Activated T-cell treated with anti-CD3 and anti-CD28 coated beads, Interleukin-2, amount 50 U/mL, for 24 hours (primary cell): Measurements from ENCODE around the gene ZBTB20.

ENCODE experiments used
- DNase-seq: peaks from one replicate; pipeline ENCODE4 v3.0.0-alpha.2; 2020
- H3K27ac Mint-ChIP-seq: 2 replicates; pipeline ENCODE4 v1.8.0; 2020; ENCODE audit warnings: mild to moderate bottlenecking, mixed read lengths
- H3K27me3 Mint-ChIP-seq: 2 replicates; pipeline ENCODE4 v1.8.0; 2020; ENCODE audit warnings: mixed read lengths
- H3K36me3 Mint-ChIP-seq: 2 replicates; pipeline ENCODE4 v1.8.0; 2020; ENCODE audit warnings: low read depth, mixed read lengths
- H3K4me1 Mint-ChIP-seq: 2 replicates; pipeline ENCODE4 v1.8.0; 2020; ENCODE audit warnings: low read depth, mixed read lengths
- H3K4me3 Mint-ChIP-seq: 2 replicates; pipeline ENCODE4 v1.8.0; 2020; ENCODE audit warnings: mild to moderate bottlenecking, moderate library complexity, mixed read lengths
- H3K9me3 Mint-ChIP-seq: 2 replicates; pipeline ENCODE4 v1.8.0; 2020; ENCODE audit warnings: mixed read lengths

The ZBTB20 gene

GRCh38 chr3:114624047-114624445 lies 523.0 kb downstream of the ZBTB20 start:
- H3K4me3 Mint-ChIP-seq, result no peak overlapping the region
- H3K9me3 Mint-ChIP-seq, result no peaks in the 10 kb centered on the region
- H3K4me1 Mint-ChIP-seq, result peaks cover 26% of the 10 kb centered on the region
- peaks cover 13% of the 10 kb centered on the region for H3K36me3 Mint-ChIP-seq
- no peak overlapping the region for H3K27ac Mint-ChIP-seq
- no peaks in the 10 kb centered on the region for H3K27me3 Mint-ChIP-seq
- no peak for DNase-seq

- H3K4me1 Mint-ChIP-seq, result peaks cover 26% of the 10 kb centered on the region
- no peaks in the 10 kb centered on the region for H3K27me3 Mint-ChIP-seq
- H3K27ac Mint-ChIP-seq, result no peak overlapping the region
- H3K4me3 Mint-ChIP-seq, result no peak overlapping the region
- H3K36me3 Mint-ChIP-seq, result peaks cover 13% of the 10 kb centered on the region
- H3K9me3 Mint-ChIP-seq, result no peaks in the 10 kb centered on the region
- no peak for DNase-seq
These were observed 523.6 kb downstream of the ZBTB20 start for GRCh38 chr3:114623420-114624046.

- H3K36me3 Mint-ChIP-seq, result peaks cover 13% of the 10 kb centered on the region
These were observed 525.1 kb downstream of the ZBTB20 start for GRCh38 chr3:114622001-114622400.

GRCh38 chr3:114619771-114620170 lies 527.3 kb downstream of the ZBTB20 start:
- Mint-ChIP-seq H3K27ac (no peak overlapping the region), H3K4me1 (peaks cover 18% of the 10 kb centered on the region), H3K4me3 (no peak overlapping the region), H3K9me3 (no peaks in the 10 kb centered on the region), H3K27me3 (no peaks in the 10 kb centered on the region), H3K36me3 (peaks cover 12% of the 10 kb centered on the region)
- DNase-seq, result no peak

More at GRCh38 chr3:114622001-114622400, 525.1 kb downstream of the ZBTB20 start:
- Mint-ChIP-seq H3K27me3 (no peaks in the 10 kb centered on the region), H3K27ac (no peak overlapping the region), H3K9me3 (no peaks in the 10 kb centered on the region), H3K4me3 (no peak overlapping the region), H3K4me1 (peaks cover 23% of the 10 kb centered on the region)
- DNase-seq, result no peak

- DNase-seq, result no peak
- Mint-ChIP-seq H3K27ac (no peak overlapping the region), H3K27me3 (no peaks in the 10 kb centered on the region), H3K4me3 (no peak overlapping the region), H3K4me1 (peaks cover 2% of the 10 kb centered on the region), H3K36me3 (no peaks in the 10 kb centered on the region), H3K9me3 (no peaks in the 10 kb centered on the region)
These were observed 531.5 kb downstream of the ZBTB20 start for GRCh38 chr3:114615523-114616085.

- Mint-ChIP-seq H3K27me3 (no peaks in the 10 kb centered on the region), H3K4me1 (peaks cover 5% of the 10 kb centered on the region), H3K4me3 (no peak overlapping the region), H3K9me3 (no peaks in the 10 kb centered on the region), H3K36me3 (no peaks in the 10 kb centered on the region), H3K27ac (no peak overlapping the region)
- DNase-seq, result no peak
These were observed 537.0 kb downstream of the ZBTB20 start for GRCh38 chr3:114609973-114610630.

GRCh38 chr3:114608293-114608692 lies 538.8 kb downstream of the ZBTB20 start:
- DNase-seq, result no peak
- Mint-ChIP-seq H3K27ac (no peak overlapping the region), H3K9me3 (no peaks in the 10 kb centered on the region)

GRCh38 chr3:114606336-114606735 lies 540.8 kb downstream of the ZBTB20 start:
- Mint-ChIP-seq H3K27ac (no peak overlapping the region), H3K9me3 (no peaks in the 10 kb centered on the region), H3K27me3 (no peaks in the 10 kb centered on the region), H3K4me1 (peaks cover 3% of the 10 kb centered on the region), H3K4me3 (no peak overlapping the region), H3K36me3 (no peaks in the 10 kb centered on the region)
- DNase-seq, result no peak

More at GRCh38 chr3:114608293-114608692, 538.8 kb downstream of the ZBTB20 start:
- no peak overlapping the region for H3K4me3 Mint-ChIP-seq
- no peaks in the 10 kb centered on the region for H3K36me3 Mint-ChIP-seq
- peaks cover 5% of the 10 kb centered on the region for H3K4me1 Mint-ChIP-seq
- no peaks in the 10 kb centered on the region for H3K27me3 Mint-ChIP-seq

- Mint-ChIP-seq H3K27me3 (no peaks in the 10 kb centered on the region), H3K4me3 (no peak overlapping the region)
These were observed 546.5 kb downstream of the ZBTB20 start for GRCh38 chr3:114600571-114600970.

GRCh38 chr3:114597871-114598270 lies 549.2 kb downstream of the ZBTB20 start:
- DNase-seq, result no peak
- Mint-ChIP-seq H3K4me3 (no peak overlapping the region), H3K27ac (no peak overlapping the region), H3K36me3 (peaks cover 2% of the 10 kb centered on the region), H3K4me1 (peaks cover 4% of the 10 kb centered on the region), H3K9me3 (no peaks in the 10 kb centered on the region), H3K27me3 (no peaks in the 10 kb centered on the region)

More at GRCh38 chr3:114600571-114600970, 546.5 kb downstream of the ZBTB20 start:
- no peaks in the 10 kb centered on the region for H3K9me3 Mint-ChIP-seq
- H3K4me1 Mint-ChIP-seq, result peaks cover 4% of the 10 kb centered on the region
- H3K36me3 Mint-ChIP-seq, result no peaks in the 10 kb centered on the region
- no peak for DNase-seq
- H3K27ac Mint-ChIP-seq, result no peak overlapping the region

GRCh38 chr3:114597012-114597411 lies 550.1 kb downstream of the ZBTB20 start:
- H3K36me3 Mint-ChIP-seq, result peaks cover 2% of the 10 kb centered on the region
- no peak overlapping the region for H3K27ac Mint-ChIP-seq
- no peak for DNase-seq
- peaks cover 4% of the 10 kb centered on the region for H3K4me1 Mint-ChIP-seq
- H3K4me3 Mint-ChIP-seq, result no peak overlapping the region
- no peaks in the 10 kb centered on the region for H3K27me3 Mint-ChIP-seq
- no peaks in the 10 kb centered on the region for H3K9me3 Mint-ChIP-seq

GRCh38 chr3:114596147-114596546 lies 550.9 kb downstream of the ZBTB20 start:
- H3K27me3 Mint-ChIP-seq, result no peaks in the 10 kb centered on the region
- no peak overlapping the region for H3K27ac Mint-ChIP-seq
- DNase-seq, result no peak
- peaks cover 2% of the 10 kb centered on the region for H3K36me3 Mint-ChIP-seq
- H3K9me3 Mint-ChIP-seq, result no peaks in the 10 kb centered on the region
- H3K4me1 Mint-ChIP-seq, result peaks cover 5% of the 10 kb centered on the region
- H3K4me3 Mint-ChIP-seq, result no peak overlapping the region

- peaks cover 2% of the 10 kb centered on the region for H3K36me3 Mint-ChIP-seq
- no peak overlapping the region for H3K27ac Mint-ChIP-seq
- no peaks in the 10 kb centered on the region for H3K9me3 Mint-ChIP-seq
- DNase-seq, result no peak
- no peaks in the 10 kb centered on the region for H3K27me3 Mint-ChIP-seq
- H3K4me3 Mint-ChIP-seq, result no peak overlapping the region
- H3K4me1 Mint-ChIP-seq, result peaks cover 10% of the 10 kb centered on the region
These were observed 551.5 kb downstream of the ZBTB20 start for GRCh38 chr3:114595522-114596028.

- no peak for DNase-seq
- H3K4me3 Mint-ChIP-seq, result no peak overlapping the region
- peaks cover 36% of the 10 kb centered on the region for H3K4me1 Mint-ChIP-seq
- no peaks in the 10 kb centered on the region for H3K27me3 Mint-ChIP-seq
- H3K36me3 Mint-ChIP-seq, result peaks cover 17% of the 10 kb centered on the region
- H3K9me3 Mint-ChIP-seq, result no peaks in the 10 kb centered on the region
- peak overlapping the region; percentile 37 for H3K27ac Mint-ChIP-seq
These were observed 556.6 kb downstream of the ZBTB20 start for GRCh38 chr3:114590309-114591047.
